Tibial nerve (tissue), 4 donors: ENCODE data around the gene SDC1. TPM values are rescaled to one million over a fixed set of nuclear protein-coding genes. Genes with fewer than 3 reads are reported as not detected.
A peak's percentile ranks its signal among the peaks of the same experiment; 100 is the strongest.

Source experiments
- DNase-seq, 2 donors: peaks; one replicate each; pipeline ENCODE4 v3.0.0-alpha.2; 2019; ENCODE audit warnings: low spot score in 2 of 2
- H3K27ac ChIP-seq, 4 donors: fragments of 200-600 bp; sonication (generic) in 3 of 4; one replicate each; pipeline ENCODE4 v1.5.1; 2017 to 2019; ENCODE audit warnings: mild to moderate bottlenecking in 1 of 4
- H3K27me3 ChIP-seq, 2 donors: fragments of 200-600 bp; sonication (generic) in 1 of 2; one replicate each; pipeline versions ENCODE4 v1.5.1 to v1.6.0; 2017 to 2019
- H3K36me3 ChIP-seq, 3 donors: fragments of 200-600 bp; sonication (generic); one replicate each; pipeline ENCODE4 v1.5.1; 2018 to 2019
- H3K4me1 ChIP-seq, 4 donors: fragments of 200-600 bp; sonication (generic) in 3 of 4; one replicate each; pipeline ENCODE4 v1.5.1; 2017 to 2019
- H3K4me3 ChIP-seq, 4 donors: fragments of 200-600 bp; sonication (generic) in 3 of 4; one replicate each; pipeline ENCODE4 v1.5.1; 2017 to 2019; ENCODE audit warnings: mild to moderate bottlenecking in 1 of 4, moderate library complexity in 1 of 4
- H3K9me3 ChIP-seq, 4 donors: fragments of 200-600 bp; sonication (generic) in 3 of 4; one replicate each; pipeline ENCODE4 v1.5.1; 2017 to 2019
- EP300 ChIP-seq, 2 donors: sonication (generic); formaldehyde crosslinking; IDR thresholded peaks; one replicate each; pipeline ENCODE4 v1.6.1; 2017; ENCODE audit warnings: antibody characterized with exemption in 2 of 2, mild to moderate bottlenecking in 1 of 2
- POLR2A ChIP-seq, 2 donors: fragments of 450-650 bp; IDR thresholded peaks; one replicate each; pipeline ENCODE4 v1.6.1; 2017; ENCODE audit warnings: antibody characterized with exemption in 2 of 2, mild to moderate bottlenecking in 2 of 2, moderate library complexity in 2 of 2
- WGBS, 2 donors: methylation state at CpG; one replicate each; pipeline ENCODE4 v1.1.5; 2018; 5-methylcytosine and 5-hydroxymethylcytosine counted together
- total RNA-seq, 4 donors: library from RNA; depleted of rRNA; stranded (reverse); fragments of >200 nt; gene quantifications; one replicate each; pipeline ENCODE4 v1.1.0, GENCODE V29; 2016
- TF ChIP-seq, protein P1 (sequence below), 5 experiments: fragments of 200-600 bp in 3 of 5; fragments of 450-650 bp in 2 of 5; sonication (generic) in 3 of 5; IDR thresholded peaks; one replicate each; pipeline ENCODE4 v1.5.1; 2016 to 2019; ENCODE audit warnings: antibody characterized with exemption in 5 of 5, mild to moderate bottlenecking in 3 of 5, moderate library complexity in 2 of 5

SDC1 gene
- total RNA-seq, 4 donors from 2014 or later = 0.78 to 2.8 (median 1.7) TPM

GRCh38 chr2:20183373-20183772 lies 41.6 kb downstream of the SDC1 start:
- TF ChIP-seq POLR2A (IDR thresholded peaks at IDR 0.05) (no peak), EP300 (IDR thresholded peaks at IDR 0.05) (no peak)
- TF ChIP-seq, protein P1, sequence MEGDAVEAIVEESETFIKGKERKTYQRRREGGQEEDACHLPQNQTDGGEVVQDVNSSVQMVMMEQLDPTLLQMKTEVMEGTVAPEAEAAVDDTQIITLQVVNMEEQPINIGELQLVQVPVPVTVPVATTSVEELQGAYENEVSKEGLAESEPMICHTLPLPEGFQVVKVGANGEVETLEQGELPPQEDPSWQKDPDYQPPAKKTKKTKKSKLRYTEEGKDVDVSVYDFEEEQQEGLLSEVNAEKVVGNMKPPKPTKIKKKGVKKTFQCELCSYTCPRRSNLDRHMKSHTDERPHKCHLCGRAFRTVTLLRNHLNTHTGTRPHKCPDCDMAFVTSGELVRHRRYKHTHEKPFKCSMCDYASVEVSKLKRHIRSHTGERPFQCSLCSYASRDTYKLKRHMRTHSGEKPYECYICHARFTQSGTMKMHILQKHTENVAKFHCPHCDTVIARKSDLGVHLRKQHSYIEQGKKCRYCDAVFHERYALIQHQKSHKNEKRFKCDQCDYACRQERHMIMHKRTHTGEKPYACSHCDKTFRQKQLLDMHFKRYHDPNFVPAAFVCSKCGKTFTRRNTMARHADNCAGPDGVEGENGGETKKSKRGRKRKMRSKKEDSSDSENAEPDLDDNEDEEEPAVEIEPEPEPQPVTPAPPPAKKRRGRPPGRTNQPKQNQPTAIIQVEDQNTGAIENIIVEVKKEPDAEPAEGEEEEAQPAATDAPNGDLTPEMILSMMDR (IDR thresholded peaks at IDR 0.05) = no peak
- H3K9me3 ChIP-seq = no peaks in the 10 kb centered on the region
- no peak overlapping the region for H3K4me3 ChIP-seq
- WGBS, 2 donors = 64 to 65% methylated on average over 1 of the region's 1 CpG
- no peaks in the 10 kb centered on the region for H3K36me3 ChIP-seq
- no peaks in the 10 kb centered on the region for H3K27me3 ChIP-seq
- H3K27ac ChIP-seq = no peak overlapping the region
- DNase-seq = no peak
- H3K4me1 ChIP-seq = no peaks in the 10 kb centered on the region

GRCh38 chr2:20182241-20182931 lies 42.5 kb downstream of the SDC1 start:
- Histone ChIP-seq H3K4me1 (no peaks in the 10 kb centered on the region), H3K4me3 (no peak overlapping the region), H3K36me3 (no peaks in the 10 kb centered on the region), H3K27ac (no peak overlapping the region), H3K9me3 (no peaks in the 10 kb centered on the region), H3K27me3 (no peaks in the 10 kb centered on the region)
- WGBS, 2 donors = 81 to 84% methylated on average over 16 of the region's 16 CpGs
- TF ChIP-seq, protein P1 (IDR thresholded peaks at IDR 0.05) = no peak
- TF ChIP-seq POLR2A (IDR thresholded peaks at IDR 0.05) (no peak), EP300 (IDR thresholded peaks at IDR 0.05) (no peak)
- no peak for DNase-seq

DNA sequence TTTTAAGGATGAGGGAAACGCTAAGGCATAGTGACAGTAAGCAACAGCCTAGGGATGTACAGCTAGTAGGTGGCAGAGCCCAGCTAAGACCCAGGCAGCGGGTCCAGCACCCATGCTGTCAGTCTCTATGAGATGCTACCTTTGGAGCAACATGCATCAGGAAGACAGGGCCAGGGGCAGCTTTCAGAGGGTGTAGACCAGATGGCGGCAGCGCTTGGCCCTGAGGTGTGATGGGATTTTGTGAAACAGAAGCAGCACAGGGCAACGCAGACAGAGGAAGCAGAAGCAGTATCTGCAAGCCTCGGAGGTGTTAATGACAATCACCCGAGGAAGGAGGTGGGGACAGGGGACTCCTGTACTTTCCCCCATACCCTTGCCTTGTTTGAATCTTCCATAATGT lies 43.2 kb downstream of the SDC1 start:
- no peaks in the 10 kb centered on the region for H3K4me1 ChIP-seq
- no peaks in the 10 kb centered on the region for H3K9me3 ChIP-seq
- DNase-seq = no peak
- no peaks in the 10 kb centered on the region for H3K36me3 ChIP-seq
- no peak overlapping the region for H3K27ac ChIP-seq
- H3K4me3 ChIP-seq = no peak overlapping the region
- TF ChIP-seq EP300 (IDR thresholded peaks at IDR 0.05) (no peak), POLR2A (IDR thresholded peaks at IDR 0.05) (no peak)
- TF ChIP-seq, protein P1 (IDR thresholded peaks at IDR 0.05) = no peak
- 84 to 91% methylated on average over 7 of the region's 7 CpGs for WGBS, 2 donors
- no peaks in the 10 kb centered on the region for H3K27me3 ChIP-seq

DNA sequence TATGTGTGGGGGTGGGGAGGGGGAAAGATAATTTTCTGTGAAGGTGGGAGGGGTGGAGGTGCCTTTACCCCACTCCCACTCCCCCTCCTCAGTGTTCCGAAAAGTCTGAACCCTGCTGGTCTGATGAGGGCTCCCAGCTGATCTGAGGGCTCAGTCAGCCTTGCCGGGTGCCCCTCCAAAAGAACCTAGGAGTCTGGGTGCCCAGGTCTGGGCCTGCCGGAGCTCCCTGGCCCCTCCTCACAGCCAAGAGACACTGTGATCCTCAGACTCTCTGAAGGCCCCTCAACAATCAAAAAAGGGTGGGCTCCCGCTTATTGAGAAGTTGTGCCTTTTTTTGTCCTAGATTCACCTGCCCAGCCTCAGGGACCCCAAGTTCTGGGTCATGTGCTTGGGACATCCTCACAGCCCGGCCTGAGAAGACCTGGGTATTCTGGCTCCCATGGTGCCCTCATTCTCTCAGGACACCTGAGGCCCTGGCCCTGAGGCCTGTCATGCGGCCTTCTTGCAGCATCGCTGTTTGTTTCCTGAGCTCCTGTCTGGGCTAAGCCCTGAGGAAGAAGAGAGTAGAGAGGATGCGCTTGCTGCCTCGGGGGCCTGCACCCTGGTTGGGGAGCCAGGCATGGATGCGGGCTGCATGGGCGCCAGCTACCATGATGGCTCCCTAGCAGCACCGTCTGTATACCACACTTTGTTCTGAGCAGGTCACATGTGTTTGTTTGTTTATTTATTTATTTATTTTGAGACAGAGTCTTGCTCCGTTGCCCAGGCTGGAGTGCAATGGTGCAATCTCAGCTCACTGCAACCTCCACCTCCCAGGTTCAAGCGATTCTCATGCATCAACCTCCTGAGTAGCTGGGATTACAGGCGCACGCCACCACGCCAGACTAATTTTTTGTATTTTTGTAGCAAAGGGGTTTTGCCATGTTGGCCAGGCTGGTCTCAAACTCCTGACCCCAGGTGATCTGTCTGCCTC lies 44.0 kb downstream of the SDC1 start:
- no peaks in the 10 kb centered on the region for H3K27me3 ChIP-seq
- H3K4me3 ChIP-seq = no peak overlapping the region
- no peaks in the 10 kb centered on the region for H3K36me3 ChIP-seq
- TF ChIP-seq POLR2A (IDR thresholded peaks at IDR 0.05) (no peak), EP300 (IDR thresholded peaks at IDR 0.05) (no peak)
- TF ChIP-seq, protein P1 (IDR thresholded peaks at IDR 0.05) = no peak
- H3K9me3 ChIP-seq = no peaks in the 10 kb centered on the region
- 95% methylated on average over 16 to 17 of the region's 17 CpGs for WGBS, 2 donors
- peak overlapping the region in 1 of 4 donors; percentile 62 for H3K27ac ChIP-seq
- DNase-seq = no peak
- no peaks in the 10 kb centered on the region for H3K4me1 ChIP-seq
